Testis (tissue), 2 donors: ENCODE results near the gene XXYLT1.

Experiments used
- CTCF ChIP-seq, 3 experiments: fragments of 450-650 bp in 2 of 3; fragments of 200-600 bp in 1 of 3; sonication (generic) in 1 of 3; IDR thresholded peaks; one replicate each; pipeline ENCODE4 v1.5.1; 2016 to 2019; ENCODE audit warnings: antibody characterized with exemption in 3 of 3, mild to moderate bottlenecking in 2 of 3, moderate library complexity in 1 of 3
- POLR2A ChIP-seq: fragments of 450-650 bp; IDR thresholded peaks from one replicate; pipeline ENCODE4 v1.6.1; 2017; ENCODE audit warnings: antibody characterized with exemption, mild to moderate bottlenecking, moderate library complexity

DNA sequence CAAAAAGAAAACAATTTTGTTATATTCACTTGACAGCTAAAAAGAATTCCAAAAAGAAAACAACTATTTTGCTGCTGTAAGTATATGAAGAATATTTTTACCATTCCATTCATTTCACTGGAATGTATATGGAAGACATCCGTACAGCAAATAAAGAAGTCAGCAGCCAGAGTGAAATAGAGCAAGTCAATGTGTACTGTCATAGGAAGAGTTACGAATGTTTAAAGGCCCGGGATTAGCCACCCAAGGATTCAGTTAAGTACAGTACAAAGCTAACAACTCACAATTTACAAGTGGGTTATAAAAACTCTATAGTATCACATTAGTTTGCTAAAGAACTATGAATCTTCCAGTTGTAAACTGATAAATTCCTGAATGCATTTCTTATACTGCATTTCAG is 14.4 kb upstream of the XXYLT1 start:
- no peak for TF ChIP-seq CTCF (IDR thresholded peaks at IDR 0.05)
- no peak for TF ChIP-seq POLR2A
